Measurements from ENCODE around the gene NACC2.

DNA sequence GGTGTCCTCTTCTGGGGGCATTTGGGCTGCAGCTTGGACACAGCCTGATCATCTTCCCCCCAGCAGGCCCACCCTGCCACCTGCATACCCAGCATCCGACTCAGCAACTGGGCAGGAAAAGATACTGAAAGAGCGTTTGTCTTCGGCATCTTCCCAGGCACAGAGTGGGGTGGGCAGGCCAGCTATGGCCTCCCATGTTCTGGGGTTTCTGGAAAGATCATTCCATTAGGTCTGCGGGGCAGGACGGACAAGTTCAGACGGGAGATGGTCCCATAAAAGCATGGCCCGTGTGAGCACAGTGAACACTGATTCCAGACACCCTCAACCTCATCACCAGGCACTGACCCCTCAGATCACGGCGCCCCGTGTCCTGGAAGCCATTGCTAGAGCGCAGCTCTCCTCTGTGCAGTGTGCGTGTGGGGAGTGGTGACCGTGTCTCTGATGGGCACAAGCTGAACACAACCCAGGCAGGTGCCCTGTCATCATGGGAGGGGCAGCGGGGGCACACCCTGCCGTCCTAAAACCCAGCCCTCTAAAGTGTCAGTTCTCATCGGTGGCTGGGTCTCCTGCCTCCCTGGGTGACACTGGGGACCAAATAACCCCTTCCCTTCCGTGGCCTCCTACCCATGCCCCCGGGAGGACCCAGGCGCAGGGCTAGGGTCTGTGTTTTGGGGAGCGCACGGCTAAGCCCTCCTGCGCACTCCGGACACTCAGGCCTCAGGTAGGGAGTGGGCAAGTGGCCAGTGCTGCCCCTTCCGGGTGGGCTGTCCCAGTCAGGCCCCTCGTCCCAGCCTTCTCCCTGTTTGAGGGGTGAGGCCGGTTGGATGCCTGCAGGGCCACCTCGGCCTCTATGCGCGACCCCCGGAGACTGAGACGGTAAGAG lies 36.8 kb upstream of the NACC2 start:
- no peak for TF ChIP-seq CTCF (IDR thresholded peaks at IDR 0.05)
- TF ChIP-seq POLR2A (IDR thresholded peaks at IDR 0.05; ENCODE audit: low read depth) = no peak

All from esophagus muscularis mucosa (tissue), 3 donors.